ENCODE results near the gene TP53I13. TPM values are rescaled to one million over a fixed set of nuclear protein-coding genes. Genes with fewer than 3 reads are reported as not detected.
A peak's percentile ranks its signal among the peaks of the same experiment; 100 is the strongest.

TP53I13 gene
- total and polyA plus RNA-seq, 2 of the 4 experiments (the other 2 are of a cell fraction) = 22.0 to 48.3 TPM

DNA sequence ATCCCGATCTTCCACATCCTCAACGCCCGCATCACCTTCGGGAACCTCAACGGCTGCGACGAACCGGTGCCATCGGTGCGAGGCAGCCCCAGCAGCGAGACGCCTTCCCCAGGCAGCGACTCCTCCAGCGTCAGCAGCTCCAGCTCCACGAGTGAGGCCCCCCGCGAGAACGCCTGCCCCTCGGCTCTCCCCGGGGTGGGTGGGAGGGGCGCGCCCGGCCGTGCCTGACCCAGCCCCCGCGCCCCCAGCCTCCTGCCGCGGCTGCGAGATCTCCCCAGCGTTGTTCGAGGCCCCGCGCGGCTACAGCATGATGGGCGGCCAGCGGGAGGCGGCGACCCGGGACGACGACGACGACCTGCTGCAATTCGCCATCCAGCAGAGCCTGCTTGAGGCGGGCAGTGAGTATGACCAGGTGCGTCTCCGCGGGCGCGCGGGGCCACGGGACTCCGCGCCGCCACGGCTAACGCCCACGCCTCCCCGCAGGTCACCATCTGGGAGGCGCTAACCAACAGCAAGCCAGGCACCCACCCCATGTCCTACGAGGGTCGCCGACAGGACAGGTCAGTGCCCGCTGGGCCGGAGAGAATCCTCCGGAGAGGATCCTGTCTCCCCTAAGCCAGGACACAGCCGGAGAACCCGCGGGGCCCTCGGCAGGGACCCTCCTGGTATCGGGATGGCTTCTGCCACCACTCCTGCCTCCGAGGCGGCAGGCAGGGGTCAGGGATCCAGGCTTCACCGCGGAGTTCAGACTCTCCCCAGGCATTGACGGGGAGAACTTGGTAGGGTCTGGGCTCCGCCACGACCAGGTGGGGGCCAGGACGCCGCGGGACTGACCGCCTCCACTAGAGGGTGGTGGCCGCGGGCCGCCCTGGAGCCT, 44.1 kb downstream of the TP53I13 start (continued):
- TF ChIP-seq, protein P1, sequence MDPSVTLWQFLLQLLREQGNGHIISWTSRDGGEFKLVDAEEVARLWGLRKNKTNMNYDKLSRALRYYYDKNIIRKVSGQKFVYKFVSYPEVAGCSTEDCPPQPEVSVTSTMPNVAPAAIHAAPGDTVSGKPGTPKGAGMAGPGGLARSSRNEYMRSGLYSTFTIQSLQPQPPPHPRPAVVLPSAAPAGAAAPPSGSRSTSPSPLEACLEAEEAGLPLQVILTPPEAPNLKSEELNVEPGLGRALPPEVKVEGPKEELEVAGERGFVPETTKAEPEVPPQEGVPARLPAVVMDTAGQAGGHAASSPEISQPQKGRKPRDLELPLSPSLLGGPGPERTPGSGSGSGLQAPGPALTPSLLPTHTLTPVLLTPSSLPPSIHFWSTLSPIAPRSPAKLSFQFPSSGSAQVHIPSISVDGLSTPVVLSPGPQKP (IDR thresholded peaks at IDR 0.05; ENCODE audit: borderline replicate concordance, low read depth, low read length) = no peak
- TF ChIP-seq CHD1 (IDR thresholded peaks at IDR 0.05; ENCODE audit: low read depth, low read length) = no peak

DNA sequence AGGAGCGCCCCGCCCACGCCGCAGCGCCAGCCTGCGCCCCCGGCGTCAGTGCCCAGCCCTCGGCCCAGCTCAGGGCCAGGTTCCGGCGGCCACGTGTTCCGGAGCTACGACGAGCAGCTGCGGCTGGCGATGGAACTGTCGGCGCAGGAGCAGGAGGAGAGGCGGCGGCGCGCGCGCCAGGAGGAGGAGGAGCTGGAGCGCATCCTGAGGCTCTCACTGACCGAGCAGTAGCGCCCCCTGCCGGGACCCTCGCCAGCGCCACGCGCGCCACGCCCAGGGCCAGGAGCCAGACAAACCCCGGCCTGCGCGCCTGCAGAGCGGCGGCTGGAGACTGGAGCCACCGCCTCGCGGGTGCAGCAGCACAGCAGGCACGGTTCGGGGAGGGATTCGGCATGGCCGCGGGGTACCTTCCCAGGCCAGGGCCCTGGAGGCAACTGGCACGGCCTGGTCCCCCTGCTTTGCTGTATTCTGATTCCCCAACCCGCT, 44.9 kb downstream of the TP53I13 start:
- no peak overlapping the region for H3K4me3 ChIP-seq (ENCODE audit: insufficient read depth, low read depth, low read length)
- H2AFZ ChIP-seq (replicated peaks; ENCODE audit: low read length, poor library complexity) = peak overlapping the region; percentile 92
- H4K5ac ChIP-seq (ENCODE audit: low read depth, low read length) = no peak overlapping the region
- H3K4ac ChIP-seq (ENCODE audit: low read depth, low read length) = no peak overlapping the region; the same call in 1 of the 2 replicates
- peak; percentile 32 for TF ChIP-seq SMC3 (IDR thresholded peaks at IDR 0.05; ENCODE audit: low read depth, low read length)
- TF ChIP-seq CEBPB (IDR thresholded peaks at IDR 0.05; ENCODE audit: low read depth, low read length) = no peak
- TF ChIP-seq, protein P1 (IDR thresholded peaks at IDR 0.05; ENCODE audit: borderline replicate concordance, low read depth, low read length) = no peak
- TF ChIP-seq RAD21 (IDR thresholded peaks at IDR 0.05; ENCODE audit: low read length) = peak; percentile 40
- TF ChIP-seq, protein P2, sequence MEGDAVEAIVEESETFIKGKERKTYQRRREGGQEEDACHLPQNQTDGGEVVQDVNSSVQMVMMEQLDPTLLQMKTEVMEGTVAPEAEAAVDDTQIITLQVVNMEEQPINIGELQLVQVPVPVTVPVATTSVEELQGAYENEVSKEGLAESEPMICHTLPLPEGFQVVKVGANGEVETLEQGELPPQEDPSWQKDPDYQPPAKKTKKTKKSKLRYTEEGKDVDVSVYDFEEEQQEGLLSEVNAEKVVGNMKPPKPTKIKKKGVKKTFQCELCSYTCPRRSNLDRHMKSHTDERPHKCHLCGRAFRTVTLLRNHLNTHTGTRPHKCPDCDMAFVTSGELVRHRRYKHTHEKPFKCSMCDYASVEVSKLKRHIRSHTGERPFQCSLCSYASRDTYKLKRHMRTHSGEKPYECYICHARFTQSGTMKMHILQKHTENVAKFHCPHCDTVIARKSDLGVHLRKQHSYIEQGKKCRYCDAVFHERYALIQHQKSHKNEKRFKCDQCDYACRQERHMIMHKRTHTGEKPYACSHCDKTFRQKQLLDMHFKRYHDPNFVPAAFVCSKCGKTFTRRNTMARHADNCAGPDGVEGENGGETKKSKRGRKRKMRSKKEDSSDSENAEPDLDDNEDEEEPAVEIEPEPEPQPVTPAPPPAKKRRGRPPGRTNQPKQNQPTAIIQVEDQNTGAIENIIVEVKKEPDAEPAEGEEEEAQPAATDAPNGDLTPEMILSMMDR (conservative IDR thresholded peaks at IDR 0.05; ENCODE audit: low read depth, low read length) = peak; percentile 61
- H3K18ac ChIP-seq (ENCODE audit: low read depth, low read length) = no peak overlapping the region
- in situ Hi-C loops (cut with MboI; ENCODE audit: low sequenced_read_pairs) = no loop called here
- no peak overlapping the region for H3K56ac ChIP-seq (ENCODE audit: extremely low read depth, insufficient read depth, low read length)
- H3K27me3 ChIP-seq (ENCODE audit: control insufficient read depth, insufficient read depth, low read length) = no peaks in the 10 kb centered on the region; the same call in 1 of the 2 replicates
- no TSS peak for BruUV-seq (replicated peaks)
- dilution Hi-C loops (cut with HindIII; ENCODE audit: low sequenced_read_pairs, unreplicated experiment) = no loop called here
- ChIA-PET CTCF (interaction anchor here (0.6 to 1.1 kb wide), 2 partner anchors 9 to 1310 kb away, joined by 3 read pairs; no protein-coding TSS in a partner anchor), POLR2A (ENCODE audit: unreplicated experiment) (interaction anchor here (0.6 kb wide), 1 partner anchor 9 kb away, joined by 3 read pairs; no protein-coding TSS in a partner anchor)
- peaks cover 6% of the 10 kb centered on the region; the same call in 1 of the 2 replicates for H4K20me1 ChIP-seq (ENCODE audit: insufficient read depth, low read length)
- H3K14ac ChIP-seq (replicated peaks; ENCODE audit: low read depth, low read length) = no peak overlapping the region
- DNase-seq (peak; percentile 59), ATAC-seq (ENCODE audit: low read depth) (peak; percentile 57)
- H4K8ac ChIP-seq (ENCODE audit: low read depth in 2 of 2, low read length in 2 of 2) = peak overlapping the region in 1 of 2 experiments; percentile 35; a peak in 1 of 4 replicates
- no peaks in the 10 kb centered on the region for H3K4me1 ChIP-seq (ENCODE audit: control insufficient read depth, insufficient read depth, low read length)
- intact Hi-C loops (cut with micrococcal nuclease) = no loop called here
- no peaks in the 10 kb centered on the region for H3K79me1 ChIP-seq (ENCODE audit: low read depth in 1 of 2, low read length in 2 of 2)
- no peak overlapping the region for H3K4me2 ChIP-seq (ENCODE audit: low read depth, low read length)
- 16% methylated on average over 28 of the region's 50 CpGs; no CpG with 5 or more reads in 1 of the 2 experiments for WGBS, 2 experiments (ENCODE audit: extremely low coverage in 2 of 2, insufficient read length in 1 of 2)
- no peak overlapping the region for H2BK5ac ChIP-seq (ENCODE audit: low read depth, low read length, poor library complexity, severe bottlenecking)
- no peak overlapping the region for H3K27ac ChIP-seq (ENCODE audit: insufficient read depth, low read length)
- H3K36me3 ChIP-seq (ENCODE audit: control insufficient read depth, insufficient read depth, low read length) = peaks cover 2% of the 10 kb centered on the region; the same call in 1 of the 2 replicates
- no peak overlapping the region for H2BK20ac ChIP-seq (ENCODE audit: low read depth, low read length)
- no peak overlapping the region for H2BK15ac ChIP-seq (ENCODE audit: low read depth, low read length)
- no peaks in the 10 kb centered on the region for H3K9me3 ChIP-seq (ENCODE audit: control insufficient read depth, insufficient read depth, low read length)
- no peak overlapping the region for H3K9ac ChIP-seq (ENCODE audit: low read depth, low read length)
- H4K91ac ChIP-seq (ENCODE audit: insufficient read depth, low read depth, low read length) = no peak overlapping the region
- no peak overlapping the region for H2BK120ac ChIP-seq (ENCODE audit: low read depth, low read length)
- H2AK5ac ChIP-seq (ENCODE audit: low read depth, low read length) = no peak overlapping the region
- H2AK9ac ChIP-seq (replicated peaks; ENCODE audit: low read depth, low read length, poor library complexity) = peak overlapping the region; percentile 50
- H3K9me1 ChIP-seq (ENCODE audit: insufficient read depth, low read length) = peaks cover 8% of the 10 kb centered on the region; the same call in 1 of the 2 replicates
- H3K23ac ChIP-seq (ENCODE audit: low read depth, low read length) = no peak overlapping the region

Data from IMR-90 (cell line).